Activated CD4-positive, alpha-beta T cell treated with anti-CD3 and anti-CD28 coated beads, Interleukin-2, amount 10 ng/mL, durations not matched to agents 7 days and 5 days (primary cell): ENCODE measurements around the gene GATA1. TPM values are rescaled to one million over a fixed set of nuclear protein-coding genes. Genes with fewer than 3 reads are reported as not detected.
A peak's percentile ranks its signal among the peaks of the same experiment; 100 is the strongest.

Source experiments
- CTCF ChIA-PET: fragments of 350-600 bp; sonication (Branson Sonifier 250); formaldehyde crosslinking; loops from one replicate; lab custom pipeline; 2021; ENCODE audit warnings: antibody characterized with exemption; lab: Charles Lee
- POLR2A ChIA-PET: fragments of 350-600 bp; sonication (Branson Sonifier 250); formaldehyde crosslinking; loops from one replicate; lab custom pipeline; 2021; ENCODE audit warnings: antibody characterized with exemption; lab: Charles Lee
- DNase-seq: peaks from one replicate; pipeline ENCODE4 v3.0.0-alpha.2; 2020
- H3K27ac Mint-ChIP-seq: one replicate; pipeline ENCODE4 v1.8.0; 2021; ENCODE audit warnings: mild to moderate bottlenecking, moderate library complexity, mixed read lengths
- H3K27me3 Mint-ChIP-seq: one replicate; pipeline ENCODE4 v1.8.0; 2021; ENCODE audit warnings: mixed read lengths
- H3K36me3 Mint-ChIP-seq: one replicate; pipeline ENCODE4 v1.8.0; 2021; ENCODE audit warnings: low read depth, mixed read lengths
- H3K4me1 Mint-ChIP-seq: one replicate; pipeline ENCODE4 v1.8.0; 2021; ENCODE audit warnings: mixed read lengths
- H3K4me3 Mint-ChIP-seq: one replicate; pipeline ENCODE4 v1.8.0; 2021; ENCODE audit warnings: mild to moderate bottlenecking, moderate library complexity, mixed read lengths
- H3K9me3 Mint-ChIP-seq: one replicate; pipeline ENCODE4 v1.8.0; 2021; ENCODE audit warnings: mixed read lengths
- total RNA-seq, 2 experiments: library from RNA; stranded (reverse); gene quantifications; one replicate each; pipeline ENCODE4 v1.2.3, GENCODE V29; 2021

GATA1 gene
- total RNA-seq, 2 experiments from 2014 or later, result not detected

DNA sequence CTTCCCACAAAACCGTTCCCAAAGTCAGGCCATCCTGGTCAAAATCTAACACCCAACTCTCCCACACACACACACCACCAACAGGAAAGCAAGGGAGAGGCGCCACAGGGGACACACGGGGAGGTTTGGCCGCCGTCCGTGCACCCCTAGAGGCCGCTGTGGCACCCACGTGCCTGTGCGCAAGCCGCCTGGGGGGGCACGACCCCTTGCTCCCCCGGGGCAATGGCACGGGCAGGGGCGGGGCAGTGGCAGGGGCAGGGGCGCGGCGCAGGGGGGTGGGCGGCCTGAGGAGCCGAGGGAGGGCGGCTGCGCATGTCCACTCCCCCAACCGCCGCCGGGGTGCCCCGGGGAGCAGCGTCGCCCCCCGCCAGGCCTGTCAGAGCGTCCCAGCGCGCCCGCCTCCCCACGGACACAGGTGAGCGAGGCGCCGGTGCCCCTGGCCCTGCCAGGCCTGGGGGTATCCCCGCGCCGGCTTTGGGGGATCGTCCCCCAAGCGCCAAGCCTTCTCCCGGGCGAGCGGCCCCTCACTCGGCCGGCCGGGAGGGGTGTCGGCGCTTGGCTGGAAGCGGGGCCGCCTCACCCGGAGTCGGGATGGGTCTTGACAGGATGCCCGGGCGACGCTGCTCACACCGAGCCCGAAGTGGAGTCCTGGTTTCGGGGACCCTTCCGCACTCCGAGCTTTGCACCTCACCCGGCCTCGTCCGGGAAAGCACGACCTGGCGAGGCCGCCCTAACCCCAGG lies 39.9 kb downstream of the GATA1 start, which contains the start of gene ERAS:
Gene ERAS, plus strand, starts transcription at position 379 of the 741 bp plus-strand sequence. CDS start 2,611 bp downstream, outside the sequence.
- Mint-ChIP-seq H3K4me1 (peaks cover 5% of the 10 kb centered on the region), H3K27ac (no peak within 1 kb of the TSS), H3K4me3 (no peak within 1 kb of the TSS), H3K27me3 (peaks cover 31% of the 10 kb centered on the region), H3K9me3 (no peaks in the 10 kb centered on the region), H3K36me3 (peaks cover 8% of the 10 kb centered on the region)
- DNase-seq, result no peak
- ChIA-PET POLR2A (no interaction called here), CTCF (no interaction called here)

GRCh38 chrX:48826876-48827653 lies 40.7 kb downstream of the GATA1 start:
- no peak overlapping the region for H3K27ac Mint-ChIP-seq
- H3K27me3 Mint-ChIP-seq, result peaks cover 31% of the 10 kb centered on the region
- no peaks in the 10 kb centered on the region for H3K9me3 Mint-ChIP-seq
- H3K4me1 Mint-ChIP-seq, result peaks cover 5% of the 10 kb centered on the region
- ChIA-PET POLR2A (no interaction called here), CTCF (interaction anchor here (0.7 kb wide), 1 partner anchor 16 kb away, joined by 4 read pairs; no protein-coding TSS in a partner anchor)
- no peak overlapping the region for H3K4me3 Mint-ChIP-seq
- H3K36me3 Mint-ChIP-seq, result peaks cover 8% of the 10 kb centered on the region
- no peak for DNase-seq

GRCh38 chrX:48827654-48827968 lies 41.2 kb downstream of the GATA1 start:
- Mint-ChIP-seq H3K27me3 (peaks cover 34% of the 10 kb centered on the region), H3K4me3 (no peak overlapping the region), H3K36me3 (peaks cover 8% of the 10 kb centered on the region), H3K27ac (no peak overlapping the region), H3K9me3 (no peaks in the 10 kb centered on the region), H3K4me1 (peaks cover 5% of the 10 kb centered on the region)
- POLR2A ChIA-PET, result no interaction called here
- CTCF ChIA-PET, result interaction anchor here (0.7 kb wide), 1 partner anchor 15 kb away, joined by 4 read pairs; no protein-coding TSS in a partner anchor
- DNase-seq, result no peak

- no peak overlapping the region for H3K27ac Mint-ChIP-seq
- peaks cover 49% of the 10 kb centered on the region for H3K27me3 Mint-ChIP-seq
- H3K4me3 Mint-ChIP-seq, result no peak overlapping the region
- POLR2A ChIA-PET, result no interaction called here
- peaks cover 10% of the 10 kb centered on the region for H3K4me1 Mint-ChIP-seq
- H3K36me3 Mint-ChIP-seq, result peaks cover 5% of the 10 kb centered on the region
- DNase-seq, result no peak
- CTCF ChIA-PET, result no interaction called here
- H3K9me3 Mint-ChIP-seq, result no peaks in the 10 kb centered on the region
These were observed 42.8 kb downstream of the GATA1 start for GRCh38 chrX:48829016-48829735.

GRCh38 chrX:48831136-48831908 lies 44.9 kb downstream of the GATA1 start:
- H3K4me1 Mint-ChIP-seq, result peaks cover 19% of the 10 kb centered on the region
- ChIA-PET POLR2A (no interaction called here), CTCF (no interaction called here)
- no peak overlapping the region for H3K27ac Mint-ChIP-seq
- H3K9me3 Mint-ChIP-seq, result no peaks in the 10 kb centered on the region
- H3K4me3 Mint-ChIP-seq, result no peak overlapping the region
- H3K27me3 Mint-ChIP-seq, result peaks cover 62% of the 10 kb centered on the region
- H3K36me3 Mint-ChIP-seq, result peaks cover 2% of the 10 kb centered on the region
- DNase-seq, result no peak

- no peak overlapping the region for H3K27ac Mint-ChIP-seq
- CTCF ChIA-PET, result no interaction called here
These were observed 45.5 kb downstream of the GATA1 start for GRCh38 chrX:48831909-48832291.

GRCh38 chrX:48833542-48834138 lies 47.2 kb downstream of the GATA1 start:
- H3K4me1 Mint-ChIP-seq, result peaks cover 15% of the 10 kb centered on the region
- CTCF ChIA-PET, result interaction anchor here (0.6 to 0.7 kb wide), 3 partner anchors 11 to 247 kb away, joined by 3 to 5 read pairs (median 3); no protein-coding TSS in a partner anchor
- H3K36me3 Mint-ChIP-seq, result peaks cover 2% of the 10 kb centered on the region
- no peaks in the 10 kb centered on the region for H3K9me3 Mint-ChIP-seq
- POLR2A ChIA-PET, result no interaction called here
- no peak for DNase-seq
- H3K4me3 Mint-ChIP-seq, result no peak overlapping the region
- H3K27me3 Mint-ChIP-seq, result peaks cover 53% of the 10 kb centered on the region
- H3K27ac Mint-ChIP-seq, result no peak overlapping the region

More at GRCh38 chrX:48831909-48832291, 45.5 kb downstream of the GATA1 start:
- peaks cover 2% of the 10 kb centered on the region for H3K36me3 Mint-ChIP-seq
- POLR2A ChIA-PET, result no interaction called here
- no peaks in the 10 kb centered on the region for H3K9me3 Mint-ChIP-seq
- H3K4me3 Mint-ChIP-seq, result no peak overlapping the region
- H3K27me3 Mint-ChIP-seq, result peaks cover 66% of the 10 kb centered on the region
- no peak for DNase-seq
- H3K4me1 Mint-ChIP-seq, result peaks cover 20% of the 10 kb centered on the region

GRCh38 chrX:48834383-48834709 lies 48.0 kb downstream of the GATA1 start:
- POLR2A ChIA-PET, result no interaction called here
- CTCF ChIA-PET, result interaction anchor here (0.6 to 0.7 kb wide), 3 partner anchors 10 to 246 kb away, joined by 3 to 5 read pairs (median 3); no protein-coding TSS in a partner anchor
- peak overlapping the region; percentile 57 for H3K27ac Mint-ChIP-seq

DNA sequence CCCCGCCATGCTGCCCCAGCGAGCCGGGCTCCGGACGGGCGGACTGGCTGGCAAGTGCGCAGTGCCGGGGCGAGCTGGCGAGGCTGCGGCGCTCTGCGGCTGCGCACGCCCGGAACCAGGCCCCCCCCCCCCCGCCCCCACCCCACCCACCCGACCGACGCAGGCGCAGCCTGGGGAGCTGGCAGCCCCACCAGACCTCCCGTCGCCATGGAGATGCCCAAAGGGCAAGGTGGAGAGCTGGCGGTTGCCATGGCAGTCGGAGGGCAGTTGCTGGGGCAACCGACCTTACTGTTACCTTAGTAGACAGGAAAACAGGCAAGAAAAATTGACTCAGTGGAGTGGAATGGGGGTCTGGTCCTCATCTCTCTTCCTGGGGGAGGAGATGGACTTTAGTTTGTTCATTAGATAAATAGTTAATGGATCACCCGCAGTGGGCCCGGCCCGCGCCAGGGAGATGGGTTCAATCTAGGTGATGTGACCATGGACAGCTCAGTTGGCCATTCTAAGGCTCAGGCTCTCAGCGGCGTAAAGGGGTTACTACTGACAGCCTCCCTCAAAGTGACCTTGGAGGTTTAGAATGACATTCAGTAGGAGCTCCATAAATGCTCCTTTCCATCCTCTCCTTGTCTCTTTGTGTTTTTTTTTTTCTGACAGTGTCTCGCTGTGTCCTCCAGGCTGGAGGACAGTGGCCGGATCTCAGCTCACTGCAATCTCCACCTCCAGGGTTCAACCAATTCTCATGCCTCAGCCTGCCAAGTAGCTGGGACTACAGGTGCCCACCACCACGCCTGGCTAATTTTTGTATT lies 49.3 kb downstream of the GATA1 start, which contains the start of gene PCSK1N:
Gene PCSK1N, minus strand, starts transcription at position 87 of the 806 bp plus-strand sequence. Its CDS starts 78 bp downstream, at position 9.
- peaks cover 40% of the 10 kb centered on the region for H3K27me3 Mint-ChIP-seq
- peak within 1 kb of the TSS; percentile 66 for H3K4me3 Mint-ChIP-seq
- H3K4me1 Mint-ChIP-seq, result peaks cover 15% of the 10 kb centered on the region
- no peaks in the 10 kb centered on the region for H3K9me3 Mint-ChIP-seq
- no peak for DNase-seq
- CTCF ChIA-PET, result interaction anchor here (1.1 kb wide), 1 partner anchor 10 kb away, joined by 3 read pairs; no protein-coding TSS in a partner anchor
- H3K27ac Mint-ChIP-seq, result peak within 1 kb of the TSS; percentile 57
- H3K36me3 Mint-ChIP-seq, result peaks cover 2% of the 10 kb centered on the region
- POLR2A ChIA-PET, result no interaction called here

More at GRCh38 chrX:48834383-48834709, 48.0 kb downstream of the GATA1 start:
- H3K4me1 Mint-ChIP-seq, result peaks cover 15% of the 10 kb centered on the region
- no peaks in the 10 kb centered on the region for H3K9me3 Mint-ChIP-seq
- peaks cover 49% of the 10 kb centered on the region for H3K27me3 Mint-ChIP-seq
- peaks cover 2% of the 10 kb centered on the region for H3K36me3 Mint-ChIP-seq
- H3K4me3 Mint-ChIP-seq, result peak overlapping the region; percentile 66
- no peak for DNase-seq

GRCh38 chrX:48839686-48840085 lies 53.3 kb downstream of the GATA1 start:
- POLR2A ChIA-PET, result no interaction called here
- no peak overlapping the region for H3K27ac Mint-ChIP-seq
- CTCF ChIA-PET, result no interaction called here
- no peaks in the 10 kb centered on the region for H3K9me3 Mint-ChIP-seq
- DNase-seq, result no peak
- H3K36me3 Mint-ChIP-seq, result peaks cover 1% of the 10 kb centered on the region
- H3K27me3 Mint-ChIP-seq, result peaks cover 15% of the 10 kb centered on the region
- peaks cover 6% of the 10 kb centered on the region for H3K4me1 Mint-ChIP-seq
- H3K4me3 Mint-ChIP-seq, result no peak overlapping the region
